ENCODE measurements around the gene EFEMP2.

EFEMP2 gene

GRCh38 chr11:65880027-65880426, 7.4 kb upstream of the EFEMP2 start:
- no peaks in the 10 kb centered on the region for H3K9me3 ChIP-seq (ENCODE audit: severe bottlenecking)
- DNase-seq, result no peak
- H3K4me3 ChIP-seq (ENCODE audit: low read depth, low read length), result no peak overlapping the region
- H3K27me3 ChIP-seq (ENCODE audit: insufficient read depth, low read depth, severe bottlenecking), result no peaks in the 10 kb centered on the region
- no peak for TF ChIP-seq CTCF (IDR thresholded peaks at IDR 0.05; ENCODE audit: low read depth, low read length)
- no peak overlapping the region for H3K27ac ChIP-seq
- peaks cover 31% of the 10 kb centered on the region for H3K36me3 ChIP-seq

- peaks cover 26% of the 10 kb centered on the region for H3K36me3 ChIP-seq
- no peaks in the 10 kb centered on the region for H3K9me3 ChIP-seq (ENCODE audit: severe bottlenecking)
- H3K27ac ChIP-seq, result no peak within 1 kb of the TSS
- no peak within 1 kb of the TSS for H3K4me3 ChIP-seq (ENCODE audit: low read depth, low read length)
- TF ChIP-seq CTCF (IDR thresholded peaks at IDR 0.05; ENCODE audit: low read depth, low read length), result no peak
- H3K27me3 ChIP-seq (ENCODE audit: insufficient read depth, low read depth, severe bottlenecking), result no peaks in the 10 kb centered on the region
- DNase-seq, result no peak
These were observed 7.0 kb upstream of the EFEMP2 start, which contains the start of gene CTSW for GRCh38 chr11:65879617-65880016. CTSW (plus strand) TSS chr11:65879837; CDS start chr11:65879855, 18 bp downstream.

- Histone ChIP-seq H3K27ac (peak overlapping the region; percentile 54), H3K36me3 (no peaks in the 10 kb centered on the region), H3K4me3 (ENCODE audit: low read depth, low read length) (peak overlapping the region; percentile 74)
These were observed 937 bp upstream of the EFEMP2 start for GRCh38 chr11:65873318-65874156.

GRCh38 chr11:65871811-65872548, 620 bp downstream of the EFEMP2 start:
- Histone ChIP-seq H3K27ac (peak overlapping the region; percentile 52), H3K27me3 (ENCODE audit: insufficient read depth, low read depth, severe bottlenecking) (no peaks in the 10 kb centered on the region), H3K9me3 (ENCODE audit: severe bottlenecking) (no peaks in the 10 kb centered on the region), H3K4me3 (ENCODE audit: low read depth, low read length) (peak overlapping the region; percentile 74), H3K36me3 (peaks cover 11% of the 10 kb centered on the region)
- peak; percentile 27; the same call in 1 of the 2 replicates for TF ChIP-seq CTCF (IDR thresholded peaks at IDR 0.05; ENCODE audit: low read depth, low read length)
- DNase-seq, result peak; percentile 55

More at GRCh38 chr11:65873318-65874156, 937 bp upstream of the EFEMP2 start:
- Histone ChIP-seq H3K9me3 (ENCODE audit: severe bottlenecking) (no peaks in the 10 kb centered on the region), H3K27me3 (ENCODE audit: insufficient read depth, low read depth, severe bottlenecking) (no peaks in the 10 kb centered on the region)
- peak; percentile 95 for DNase-seq
- TF ChIP-seq CTCF (IDR thresholded peaks at IDR 0.05; ENCODE audit: low read depth, low read length), result no peak

- H3K27ac ChIP-seq, result no peak overlapping the region
These were observed 1.6 kb downstream of the EFEMP2 start for GRCh38 chr11:65870706-65871681.

More at GRCh38 chr11:65870706-65871681, 1.6 kb downstream of the EFEMP2 start:
- H3K27me3 ChIP-seq (ENCODE audit: insufficient read depth, low read depth, severe bottlenecking), result no peaks in the 10 kb centered on the region
- H3K36me3 ChIP-seq, result peaks cover 21% of the 10 kb centered on the region
- H3K4me3 ChIP-seq (ENCODE audit: low read depth, low read length), result no peak overlapping the region
- no peak for DNase-seq
- no peak for TF ChIP-seq CTCF (IDR thresholded peaks at IDR 0.05; ENCODE audit: low read depth, low read length)
- H3K9me3 ChIP-seq (ENCODE audit: severe bottlenecking), result no peaks in the 10 kb centered on the region
